GM12892 (cell line): ENCODE results near the gene EPHA8.

Experiments used
- POLR2A ChIP-seq: IDR thresholded peaks from 2 replicates; pipeline ENCODE4 v1.6.1; 2011; ENCODE audit warnings: low read depth, low read length, control low read depth
- POLR2AphosphoS5 ChIP-seq: IDR thresholded peaks from 2 replicates; pipeline ENCODE4 v1.6.1; 2011; ENCODE audit warnings: low read depth, low read length, control low read depth
- TAF1 ChIP-seq: IDR thresholded peaks from 2 replicates; pipeline ENCODE4 v1.6.1; 2011; ENCODE audit warnings: low read depth, mild to moderate bottlenecking, control low read depth, low read length, borderline replicate concordance

DNA sequence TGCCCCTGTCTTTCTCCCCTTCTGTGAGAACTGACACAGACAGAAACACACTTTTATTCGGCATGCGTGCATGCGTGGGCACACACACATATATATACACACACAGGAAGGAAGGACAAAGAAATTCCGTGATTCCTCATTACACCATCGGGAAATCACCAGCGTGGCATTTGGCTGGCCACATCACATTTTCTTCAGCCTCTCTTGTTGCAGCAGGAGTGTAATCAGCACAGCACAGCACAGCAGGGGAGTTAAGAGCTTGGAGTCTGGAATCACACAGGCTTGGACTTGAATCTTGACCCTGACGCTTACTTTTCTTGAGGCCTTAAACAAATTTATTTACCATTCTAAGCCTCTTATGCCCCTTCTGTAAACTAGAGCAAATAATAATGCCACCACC is 45.3 kb upstream of the EPHA8 start:
- TF ChIP-seq POLR2A (no peak), TAF1 (no peak), POLR2AphosphoS5 (no peak)
